OCI-LY1 (cell line): Measurements from ENCODE around the gene MCTP2.

Experiments
- H2AFZ ChIP-seq: fragments of 200-600 bp; sonication (generic), shearing (Covaris generic); 2 replicates; pipeline ENCODE4 v1.6.0; 2014; ENCODE audit warnings: antibody characterized with exemption, mild to moderate bottlenecking, low read length
- H3F3A ChIP-seq: fragments of 200-600 bp; sonication (generic), shearing (Covaris generic); 2 replicates; pipeline ENCODE4 v1.6.0; 2014; ENCODE audit warnings: mild to moderate bottlenecking, antibody characterized with exemption, low read length, moderate library complexity; ENCODE audit not compliant: insufficient read depth
- H3K27ac ChIP-seq: fragments of 200-600 bp; sonication (generic); 2 replicates; pipeline ENCODE4 v1.5.1; 2014; ENCODE audit warnings: low read length, mixed run types, mild to moderate bottlenecking, low read depth; ENCODE audit not compliant: poor library complexity, severe bottlenecking
- H3K27me3 ChIP-seq: fragments of 200-600 bp; sonication (generic); 2 replicates; pipeline ENCODE4 v1.6.0; 2014; ENCODE audit warnings: antibody characterized with exemption, mild to moderate bottlenecking, low read length, moderate library complexity; ENCODE audit not compliant: insufficient read depth
- H3K36me3 ChIP-seq: fragments of 200-600 bp; sonication (generic); 2 replicates; pipeline ENCODE4 v1.6.1; 2014; ENCODE audit warnings: mild to moderate bottlenecking, antibody characterized with exemption, low read length, moderate library complexity, mixed read lengths; ENCODE audit not compliant: insufficient read depth
- H3K4me1 ChIP-seq: fragments of 200-600 bp; sonication (generic); 2 replicates; pipeline ENCODE4 v1.5.1; 2014; ENCODE audit warnings: mild to moderate bottlenecking, low read length, moderate library complexity; ENCODE audit not compliant: insufficient read depth, severe bottlenecking
- H3K4me2 ChIP-seq: fragments of 200-600 bp; sonication (generic), shearing (Covaris generic); 2 replicates; pipeline ENCODE4 v1.6.1; 2014; ENCODE audit warnings: low read length
- H3K4me3 ChIP-seq: fragments of 200-600 bp; sonication (generic); 2 replicates; pipeline ENCODE4 v1.5.1; 2014; ENCODE audit warnings: low read length, low read depth, mild to moderate bottlenecking, mixed read lengths; ENCODE audit not compliant: poor library complexity, severe bottlenecking
- H3K79me2 ChIP-seq: fragments of 200-600 bp; shearing (Covaris generic); 2 replicates; pipeline ENCODE4 v1.6.1; 2016; ENCODE audit warnings: mixed run types, low read length, mixed read lengths; ENCODE audit not compliant: insufficient read depth
- H3K9ac ChIP-seq: fragments of 200-600 bp; sonication (generic), shearing (Covaris generic); 2 replicates; pipeline ENCODE4 v1.6.1; 2014; ENCODE audit warnings: mild to moderate bottlenecking, low read length, mixed read lengths
- H3K9me2 ChIP-seq: fragments of 200-600 bp; sonication (generic), shearing (Covaris generic); 2 replicates; pipeline ENCODE4 v1.6.1; 2014; ENCODE audit warnings: low read depth, mild to moderate bottlenecking, low read length, mixed read lengths
- H3K9me3 ChIP-seq: fragments of 200-600 bp; shearing (Covaris generic); 2 replicates; pipeline ENCODE4 v1.6.1; 2014; ENCODE audit warnings: low read length, mixed read lengths
- H4K20me1 ChIP-seq: fragments of 200-600 bp; sonication (generic), shearing (Covaris generic); 2 replicates; pipeline ENCODE4 v1.6.0; 2016; ENCODE audit warnings: mild to moderate bottlenecking, low read length; ENCODE audit not compliant: insufficient read depth
- CTCF ChIP-seq: fragments of 200-600 bp; sonication (generic), shearing (Covaris generic); IDR thresholded peaks from 2 replicates; pipeline ENCODE4 v1.5.1; 2017; ENCODE audit warnings: mild to moderate bottlenecking, antibody characterized with exemption, low read length, moderate library complexity, mixed read lengths
- EZH2 ChIP-seq: fragments of 200-600 bp; sonication (generic), shearing (Covaris generic); IDR thresholded peaks from 2 replicates; pipeline ENCODE4 v1.8.0; 2017; ENCODE audit warnings: borderline replicate concordance, mixed run types, mild to moderate bottlenecking, antibody characterized with exemption, low read length, moderate library complexity, mixed read lengths

Gene MCTP2

GRCh38 chr15:94480289-94480834 lies 249.0 kb downstream of the MCTP2 start:
- H2AFZ ChIP-seq = no peak overlapping the region
- H3K9me2 ChIP-seq = no peaks in the 10 kb centered on the region
- TF ChIP-seq CTCF (no peak), EZH2 (no peak)
- no peaks in the 10 kb centered on the region for H3K27me3 ChIP-seq
- H3K4me1 ChIP-seq = peaks cover 21% of the 10 kb centered on the region
- H3K4me3 ChIP-seq = no peak overlapping the region
- H3K9me3 ChIP-seq = no peaks in the 10 kb centered on the region
- H4K20me1 ChIP-seq = no peaks in the 10 kb centered on the region
- no peak overlapping the region for H3K9ac ChIP-seq
- no peaks in the 10 kb centered on the region for H3K79me2 ChIP-seq
- no peak overlapping the region for H3K27ac ChIP-seq
- peaks cover 48% of the 10 kb centered on the region; the same call in 1 of the 2 replicates for H3K36me3 ChIP-seq
- H3F3A ChIP-seq = no peaks in the 10 kb centered on the region
- no peak overlapping the region for H3K4me2 ChIP-seq

GRCh38 chr15:94485148-94485719 lies 253.9 kb downstream of the MCTP2 start:
- Histone ChIP-seq H4K20me1 (no peaks in the 10 kb centered on the region), H3K9ac (no peak overlapping the region), H3K9me3 (no peaks in the 10 kb centered on the region), H3K9me2 (no peaks in the 10 kb centered on the region), H3K4me2 (no peak overlapping the region), H3K4me3 (no peak overlapping the region), H3K27me3 (no peaks in the 10 kb centered on the region), H3K79me2 (no peaks in the 10 kb centered on the region), H3F3A (no peaks in the 10 kb centered on the region), H2AFZ (no peak overlapping the region), H3K36me3 (peaks cover 8% of the 10 kb centered on the region; the same call in 1 of the 2 replicates), H3K4me1 (no peaks in the 10 kb centered on the region), H3K27ac (no peak overlapping the region)
- no peak for TF ChIP-seq EZH2
- TF ChIP-seq CTCF = no peak

- Histone ChIP-seq H3K27ac (no peak overlapping the region), H3K4me1 (no peaks in the 10 kb centered on the region), H3K9me3 (no peaks in the 10 kb centered on the region), H3K4me3 (no peak overlapping the region), H3F3A (no peaks in the 10 kb centered on the region), H3K36me3 (no peaks in the 10 kb centered on the region), H4K20me1 (no peaks in the 10 kb centered on the region), H3K9me2 (no peaks in the 10 kb centered on the region), H3K79me2 (no peaks in the 10 kb centered on the region), H3K9ac (no peak overlapping the region), H3K27me3 (no peaks in the 10 kb centered on the region), H3K4me2 (no peak overlapping the region), H2AFZ (no peak overlapping the region)
- TF ChIP-seq EZH2 (no peak), CTCF (no peak)
These were observed 256.3 kb downstream of the MCTP2 start for GRCh38 chr15:94487635-94488034.
